Embryonic facial prominence (tissue), 1 donor: Measurements from ENCODE around the gene GUCY1B1.
"Not testable (repeated sequence)": the region's sequence is repeated elsewhere in the genome, so short reads cannot be mapped to it uniquely, and the experiment has no call there.

Source experiments
- DNase-seq: peaks from one replicate; pipeline ENCODE4 v3.0.0-alpha.2; 2016; ENCODE audit errors: extremely low spot score

Gene GUCY1B1

DNA sequence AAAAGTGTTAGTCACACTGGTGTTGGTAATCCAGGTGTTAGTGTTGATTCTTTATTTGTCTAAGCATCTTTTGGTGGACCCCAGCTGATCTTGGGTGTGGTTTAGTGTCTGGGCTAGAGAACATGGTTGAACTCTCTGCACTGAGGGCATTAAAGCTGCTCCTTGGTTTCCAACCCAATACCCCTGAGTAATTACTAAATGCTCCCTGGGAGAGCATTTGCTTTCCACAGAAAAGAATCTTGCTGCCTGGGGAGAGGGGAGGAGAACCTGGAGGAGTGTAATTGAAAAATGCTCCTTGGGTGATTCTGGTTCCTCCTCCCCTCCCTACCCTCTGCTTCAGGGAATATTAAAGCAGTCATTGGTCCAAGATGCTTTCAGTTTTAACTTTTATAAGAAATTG is 3.1 kb downstream of the GUCY1B1 start:
- no peak for DNase-seq

DNA sequence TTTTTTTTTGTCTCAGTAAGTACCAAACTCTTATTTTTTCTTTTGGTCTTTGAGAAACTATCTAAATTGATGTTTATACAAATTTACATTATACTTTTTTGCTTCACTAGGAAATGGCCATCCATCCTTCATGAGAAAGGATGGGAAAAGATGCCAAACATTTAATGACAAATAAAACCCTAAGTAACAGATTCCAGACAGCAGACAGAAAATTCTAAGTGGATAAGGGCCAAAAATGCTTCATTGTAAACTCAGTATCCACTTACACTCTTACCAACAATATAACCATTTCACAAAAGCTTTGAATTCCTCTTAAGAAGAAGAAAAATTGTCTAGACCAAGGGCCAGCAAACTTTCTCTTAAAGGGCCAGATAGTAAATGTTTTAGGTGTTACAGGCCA is 3.5 kb downstream of the GUCY1B1 start:
- DNase-seq: no peak

DNA sequence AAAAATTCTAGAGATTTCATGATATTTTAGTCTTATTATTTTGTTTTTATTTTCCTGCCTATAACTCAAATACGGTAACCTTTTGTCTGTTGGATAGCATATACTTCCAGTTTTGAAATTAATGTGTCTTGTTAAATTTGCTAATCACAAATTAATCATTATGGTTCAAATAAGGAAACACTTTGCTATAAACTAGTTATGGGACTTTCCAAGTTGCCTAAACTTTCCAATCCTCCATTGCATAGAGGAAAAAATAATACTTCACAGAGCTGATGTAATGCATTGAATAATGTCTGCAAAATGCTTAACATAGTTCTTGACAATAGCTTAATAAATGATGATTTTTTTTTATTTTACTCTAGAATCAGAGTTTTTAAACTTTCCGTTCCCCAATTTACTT is 4.7 kb downstream of the GUCY1B1 start:
- no peak for DNase-seq

DNA sequence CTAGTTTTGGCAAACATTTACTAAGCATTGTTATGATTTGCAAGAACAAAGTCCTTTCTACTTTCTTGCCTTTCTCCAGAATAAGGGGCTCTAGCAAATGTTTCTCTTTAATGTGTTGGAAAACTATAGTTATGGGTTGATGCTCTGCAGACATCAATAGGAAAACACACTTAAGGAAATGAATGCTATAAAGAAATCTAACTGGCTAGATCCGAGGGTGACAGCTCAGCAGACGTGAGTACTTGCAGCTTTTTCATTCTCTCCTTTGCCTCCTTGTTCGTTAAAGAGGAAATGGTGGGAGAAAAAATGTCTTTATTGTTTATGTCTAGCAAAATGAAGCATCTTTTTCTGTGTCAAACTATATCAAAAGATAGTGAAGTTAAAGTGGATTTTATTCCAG is 6.3 kb downstream of the GUCY1B1 start:
- DNase-seq: no peak

DNA sequence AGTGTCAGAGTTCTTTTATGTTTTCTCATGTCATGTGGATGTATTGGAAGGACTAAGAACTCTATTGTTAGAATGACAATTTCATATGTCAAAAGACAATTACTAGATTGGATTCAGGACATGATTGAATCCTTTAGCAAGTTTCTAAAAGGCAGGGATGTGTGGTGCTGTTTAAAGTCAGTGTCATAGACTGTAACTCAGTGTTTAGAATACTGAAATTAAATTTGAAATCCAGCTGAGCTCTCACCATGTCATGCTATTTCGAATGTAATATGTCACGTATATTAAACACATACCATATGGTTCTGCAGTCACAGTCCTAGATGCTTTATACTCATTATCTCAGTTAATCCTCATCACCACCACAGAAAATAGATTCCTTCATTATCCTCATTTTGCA is 7.8 kb downstream of the GUCY1B1 start:
- DNase-seq: no peak

DNA sequence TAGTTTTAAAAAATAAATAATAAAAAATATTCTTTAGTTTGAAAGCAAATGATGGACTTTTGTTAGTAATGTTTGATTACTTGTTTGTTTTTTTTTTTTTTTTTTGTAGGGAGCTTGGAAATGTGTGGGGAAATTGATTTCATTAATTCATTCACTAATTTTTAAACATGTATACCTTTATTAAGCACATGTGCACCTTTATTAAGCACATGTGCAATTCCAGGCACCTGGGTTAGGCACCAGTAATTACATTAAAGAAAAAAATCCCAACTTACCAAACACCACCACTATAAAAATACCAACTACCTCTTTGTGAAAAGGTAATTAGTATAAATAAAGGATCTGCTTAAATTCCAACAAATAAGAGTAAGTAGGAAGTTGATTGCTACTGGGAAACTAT is 9.5 kb downstream of the GUCY1B1 start:
- no peak for DNase-seq

DNA sequence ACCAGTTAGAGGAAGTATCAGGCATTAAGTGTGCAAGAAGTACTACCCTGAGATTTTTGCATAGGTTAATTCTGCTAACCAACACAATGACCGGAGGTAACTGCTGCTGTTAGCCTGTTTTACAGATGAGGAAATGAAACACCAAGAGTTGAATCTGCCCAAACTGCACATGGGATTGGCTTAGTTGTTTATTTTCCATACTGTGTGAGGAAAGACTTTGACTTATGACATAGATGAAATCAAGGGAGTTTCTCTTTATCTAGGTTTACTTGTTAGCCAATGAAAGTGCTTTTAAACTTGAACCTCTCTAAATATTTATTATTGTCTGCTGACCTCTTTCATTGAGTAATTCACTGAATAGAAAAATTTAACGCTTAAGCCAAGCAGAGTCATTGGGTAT is 10.3 kb downstream of the GUCY1B1 start:
- DNase-seq: no peak

DNA sequence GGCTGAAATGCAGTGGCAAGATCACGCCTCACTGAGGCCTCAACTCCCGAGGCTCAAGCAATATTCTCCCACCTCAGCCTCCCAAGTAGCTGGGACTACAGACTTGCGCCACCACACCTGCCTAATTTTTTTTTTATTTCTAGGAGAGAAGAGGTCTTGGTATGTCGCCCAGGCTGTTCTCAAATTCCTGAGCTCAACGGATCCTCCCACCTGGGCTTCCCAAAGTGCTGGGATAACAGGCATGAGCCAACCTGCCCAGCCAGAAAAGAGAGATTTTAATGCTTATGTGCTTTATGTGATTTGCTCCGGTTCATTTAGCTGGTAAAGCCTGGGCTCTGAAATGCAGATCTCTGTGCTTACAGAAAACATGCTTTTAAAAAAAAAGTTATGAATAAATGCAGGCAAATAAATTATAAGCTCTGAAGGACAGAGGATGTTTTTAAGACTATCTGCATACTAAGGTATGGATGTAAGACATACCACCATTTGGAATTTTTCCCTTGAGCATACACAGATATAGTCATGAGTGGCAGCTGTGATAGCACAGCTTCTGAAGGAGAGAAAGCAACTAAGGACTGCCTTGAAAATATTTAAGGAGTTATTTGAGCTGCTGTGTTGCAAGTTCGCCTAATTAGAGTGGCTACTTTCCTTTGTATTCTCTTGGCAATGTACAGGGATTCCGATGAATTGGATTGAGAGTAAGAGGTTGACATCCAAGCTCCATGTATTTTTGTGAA is 13.8 kb downstream of the GUCY1B1 start:
- no peak for DNase-seq

DNA sequence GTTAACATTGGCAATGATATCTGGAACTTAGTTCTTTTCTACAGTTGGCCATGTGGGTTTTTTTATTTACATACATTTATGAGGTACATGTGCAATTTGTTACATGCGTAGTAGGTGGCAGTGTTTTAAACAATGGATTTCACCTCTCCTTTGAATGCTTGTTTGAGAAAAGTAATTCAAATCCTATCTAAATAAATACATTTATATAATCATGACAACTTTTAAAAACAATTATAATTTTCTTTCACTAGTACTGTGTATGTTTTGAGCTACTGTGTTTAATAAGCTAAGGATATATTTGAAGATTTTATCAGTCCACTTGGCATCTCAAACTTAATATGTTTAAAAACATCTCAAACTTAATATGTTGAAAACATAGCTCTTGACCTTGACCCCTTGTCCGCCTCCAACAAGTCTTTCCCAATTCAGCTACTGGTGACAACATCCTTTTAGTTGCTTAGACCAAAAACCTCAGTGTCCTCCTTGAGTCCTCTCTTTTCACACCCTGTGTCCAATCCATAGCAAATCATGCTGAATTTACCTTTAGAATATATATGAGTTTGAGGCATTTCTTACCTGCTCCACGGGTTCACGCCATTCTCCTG is 14.5 kb downstream of the GUCY1B1 start:
- DNase-seq: no peak

DNA sequence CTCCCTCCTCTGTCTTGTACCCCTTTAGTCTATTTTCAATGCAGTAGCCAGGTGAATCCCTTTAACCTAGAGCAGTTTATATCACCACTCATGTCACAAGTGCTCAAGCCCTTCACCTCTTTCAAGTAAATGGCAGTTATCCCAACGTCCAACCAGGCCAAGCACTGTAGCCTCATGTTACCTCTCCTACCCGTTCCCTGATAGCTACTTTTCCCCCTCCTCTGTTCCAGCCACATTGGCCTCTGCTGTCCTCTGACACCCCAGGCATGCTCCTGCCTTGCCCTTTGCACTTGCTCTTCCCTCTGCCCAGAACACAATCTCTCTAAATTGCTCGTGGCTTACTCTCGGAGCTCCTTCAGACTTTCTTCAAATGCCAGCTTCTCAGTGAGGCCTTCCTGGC is 15.2 kb downstream of the GUCY1B1 start:
- DNase-seq: no peak

DNA sequence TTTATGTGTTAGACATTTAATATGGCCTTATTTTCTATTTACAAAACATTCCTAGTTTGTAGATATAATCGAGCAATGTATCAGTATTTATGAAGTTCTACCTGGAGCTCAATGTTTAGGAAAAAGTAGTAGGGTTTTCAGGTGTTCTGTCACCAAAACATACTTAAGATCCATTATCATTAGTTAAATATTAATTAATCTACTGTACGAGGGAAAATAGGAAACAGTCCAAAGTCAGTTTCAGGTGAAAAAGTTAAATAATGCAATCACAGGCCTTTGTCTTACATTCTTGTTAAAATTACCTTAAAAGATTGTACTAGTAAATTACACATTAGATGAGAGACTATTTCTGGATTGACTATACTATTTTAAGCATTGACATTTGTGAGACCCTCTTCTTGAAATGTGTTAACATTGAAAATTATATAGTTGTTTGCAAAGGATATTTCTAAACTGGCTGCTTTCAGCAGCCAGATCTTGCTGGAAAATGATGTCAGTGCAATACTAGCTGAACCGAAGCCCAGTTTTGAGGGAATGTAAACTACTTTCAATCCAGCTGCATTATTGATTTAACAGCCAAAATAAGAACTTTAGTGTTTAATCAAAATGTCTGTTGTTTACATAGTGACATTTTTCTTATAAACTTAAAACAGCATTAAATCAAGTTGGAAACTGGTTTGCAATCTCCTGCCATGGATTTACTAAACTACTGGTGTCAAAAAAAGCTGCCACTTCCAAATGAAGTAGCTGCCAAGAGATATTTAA is 19.3 kb downstream of the GUCY1B1 start:
- peak; percentile 42 for DNase-seq

DNA sequence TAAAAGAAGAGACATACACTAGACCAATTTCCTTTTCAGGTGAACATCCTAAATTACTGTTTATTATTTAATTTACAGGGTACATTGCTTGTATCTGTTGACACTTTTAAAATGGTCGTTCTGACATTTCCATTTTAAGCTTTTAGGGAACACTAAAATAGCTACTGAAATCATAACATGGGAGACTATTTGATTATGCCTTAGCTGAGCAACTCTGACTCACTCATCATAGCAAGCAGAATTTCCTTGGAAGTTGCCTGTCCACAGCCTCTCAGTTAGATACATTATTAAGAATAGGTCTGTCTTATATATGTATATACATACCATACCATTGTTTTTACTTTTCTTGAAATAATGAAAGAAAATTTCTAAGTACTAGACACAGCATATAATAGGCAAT is 22.0 kb downstream of the GUCY1B1 start:
- DNase-seq: no peak

DNA sequence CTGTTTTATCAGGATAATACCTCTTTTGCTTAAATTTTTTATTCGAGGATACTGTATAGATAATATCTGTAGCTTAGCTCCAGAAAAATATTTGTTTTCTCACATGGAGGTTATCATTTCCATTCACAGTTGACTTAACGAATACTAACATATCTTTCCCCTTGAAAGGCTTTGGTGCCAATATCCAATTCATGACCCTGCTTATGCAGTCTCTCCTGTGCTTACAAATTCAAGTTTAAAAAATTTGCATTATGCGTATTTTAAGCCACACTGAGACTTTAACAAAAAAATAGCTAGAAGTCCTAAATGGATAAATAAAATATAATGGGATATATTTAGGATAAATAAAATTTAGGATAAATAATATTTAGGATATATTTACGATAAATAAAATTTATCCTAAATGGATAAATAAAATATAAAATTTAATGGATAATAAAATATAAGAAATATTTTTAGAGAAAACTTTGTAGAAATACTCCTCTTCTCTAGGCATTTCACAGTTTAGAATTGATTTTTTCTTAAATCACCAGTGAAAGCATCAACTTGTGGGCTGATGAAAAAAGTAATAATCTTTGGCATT is 22.5 kb downstream of the GUCY1B1 start:
- DNase-seq: no peak

DNA sequence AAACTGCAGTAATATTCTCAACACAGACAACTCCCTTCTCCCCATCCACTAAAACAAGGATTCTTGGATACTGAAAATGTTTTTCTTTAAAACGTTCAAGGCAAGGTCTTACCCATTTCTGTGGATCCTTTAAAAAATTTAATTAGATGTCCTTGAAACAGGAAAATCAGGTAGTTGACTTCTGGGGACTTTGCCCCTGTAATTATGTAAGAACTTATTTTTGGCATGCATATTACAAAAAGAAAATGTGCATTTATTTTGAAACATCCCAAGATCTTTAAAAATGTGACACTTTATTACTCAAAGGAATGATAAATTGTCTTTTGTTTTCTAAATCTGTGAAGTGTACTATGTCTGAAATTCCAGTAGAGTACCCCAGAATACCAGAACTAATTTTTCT is 25.8 kb downstream of the GUCY1B1 start:
- DNase-seq: no peak

DNA sequence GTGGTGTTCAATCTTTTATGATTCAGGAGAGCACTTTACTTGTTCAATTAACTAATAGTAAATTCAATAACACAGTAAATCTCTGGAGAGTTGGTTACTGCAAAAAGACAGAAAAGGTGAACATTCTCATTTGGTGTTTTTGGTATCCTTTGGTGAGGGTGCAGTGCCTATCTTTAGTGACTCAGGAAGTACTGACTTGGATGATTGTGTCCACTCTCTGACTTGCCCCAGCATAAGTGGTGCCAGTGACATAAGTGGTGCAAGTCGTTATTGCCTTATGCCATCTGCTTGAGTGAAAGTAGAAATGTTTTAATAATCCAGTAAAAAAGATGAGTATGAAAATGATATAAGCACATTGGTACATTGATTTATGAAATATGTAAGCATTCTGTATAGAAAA is 27.0 kb downstream of the GUCY1B1 start:
- no peak for DNase-seq

DNA sequence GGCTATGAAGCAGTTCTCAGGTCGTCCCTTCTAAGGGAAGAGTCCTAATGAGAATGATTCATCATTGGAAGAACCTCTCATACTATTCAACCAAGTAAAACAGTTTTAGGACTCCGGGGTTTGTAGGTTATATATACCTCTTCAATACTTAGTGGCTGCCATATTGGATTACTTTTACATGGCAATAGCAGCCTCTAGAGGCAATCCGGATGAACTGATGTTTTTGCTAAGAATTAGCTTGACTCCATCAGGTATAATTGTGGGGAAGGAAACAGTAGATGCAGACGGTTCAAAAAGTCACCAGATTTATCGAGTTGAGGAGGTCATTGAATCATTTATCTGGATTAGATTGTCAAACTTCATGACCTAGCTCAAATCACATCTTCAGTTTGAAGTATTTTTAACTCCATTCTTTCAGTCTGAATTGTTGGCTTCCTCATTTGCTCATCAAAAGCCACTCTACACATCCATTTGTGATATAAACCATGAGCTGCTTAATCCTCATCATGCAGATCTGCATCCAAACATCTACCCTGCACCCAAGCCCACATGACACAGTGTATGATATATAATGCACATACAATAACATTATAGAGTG is 28.4 kb downstream of the GUCY1B1 start:
- no peak for DNase-seq

DNA sequence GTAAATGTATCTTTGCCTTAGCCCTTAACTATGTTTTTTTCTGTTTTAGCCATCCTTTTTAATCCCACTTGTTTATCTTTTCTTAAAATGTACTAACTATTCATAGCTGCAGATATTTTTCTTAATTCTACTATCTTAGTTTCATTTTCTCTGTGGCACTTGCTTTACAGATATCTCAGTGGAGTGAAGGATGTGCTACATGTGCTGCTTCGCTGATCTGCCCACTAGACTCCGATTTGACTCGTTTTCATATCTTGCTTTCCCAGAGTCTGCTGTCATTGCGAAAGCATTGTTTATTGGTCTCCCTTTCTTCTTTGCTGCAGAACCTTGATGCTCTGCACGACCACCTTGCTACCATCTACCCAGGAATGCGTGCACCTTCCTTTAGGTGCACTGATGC is 30.6 kb downstream of the GUCY1B1 start:
- DNase-seq: no peak

DNA sequence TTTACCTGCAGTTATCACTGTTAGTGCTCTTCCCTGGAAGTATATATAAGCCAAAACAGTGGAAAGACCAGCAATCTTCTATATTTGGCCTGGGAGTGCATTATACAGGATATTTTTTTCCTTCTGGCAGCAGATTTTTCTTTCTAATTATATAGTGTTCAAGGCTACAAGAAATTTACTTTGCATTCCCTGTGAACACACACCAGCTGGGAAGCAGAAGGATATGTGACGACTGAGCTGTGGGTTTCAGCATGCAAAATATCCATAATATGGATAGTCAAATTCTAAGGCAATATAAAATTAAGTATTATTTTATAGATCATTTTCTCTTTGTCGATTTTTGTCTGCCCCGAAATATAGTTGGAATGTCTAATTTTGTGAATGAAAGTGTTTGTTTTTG is 31.2 kb downstream of the GUCY1B1 start:
- DNase-seq: no peak

DNA sequence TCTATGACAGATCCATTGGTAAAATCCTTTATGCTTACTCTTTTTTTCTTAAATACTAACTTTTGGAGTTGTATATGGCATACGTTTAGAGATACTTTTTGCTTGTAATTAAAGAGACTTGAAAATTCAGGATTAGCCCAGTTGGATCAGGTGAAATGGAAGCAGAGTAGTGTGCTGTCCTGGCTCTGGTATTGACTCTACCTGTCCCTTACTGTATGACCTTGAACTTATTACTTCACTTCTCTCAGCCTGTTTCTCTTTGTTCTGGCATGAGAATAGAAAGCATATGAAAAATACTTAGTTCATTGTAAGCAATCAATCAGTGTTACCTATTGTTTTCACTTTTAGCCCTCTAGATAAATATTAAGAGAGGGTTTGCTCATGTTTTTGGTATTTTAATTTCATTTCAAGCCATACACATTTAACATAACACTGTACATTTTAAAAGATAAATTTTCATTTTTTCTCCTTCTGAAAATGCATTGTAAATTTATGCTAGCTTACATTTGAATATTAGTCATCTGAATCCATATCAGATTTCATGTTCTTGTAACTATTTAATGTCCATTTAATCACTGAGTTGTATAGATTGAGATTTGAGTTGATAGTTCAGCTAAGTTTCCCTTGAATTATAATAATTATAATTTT is 35.9 kb downstream of the GUCY1B1 start:
- DNase-seq: no peak

DNA sequence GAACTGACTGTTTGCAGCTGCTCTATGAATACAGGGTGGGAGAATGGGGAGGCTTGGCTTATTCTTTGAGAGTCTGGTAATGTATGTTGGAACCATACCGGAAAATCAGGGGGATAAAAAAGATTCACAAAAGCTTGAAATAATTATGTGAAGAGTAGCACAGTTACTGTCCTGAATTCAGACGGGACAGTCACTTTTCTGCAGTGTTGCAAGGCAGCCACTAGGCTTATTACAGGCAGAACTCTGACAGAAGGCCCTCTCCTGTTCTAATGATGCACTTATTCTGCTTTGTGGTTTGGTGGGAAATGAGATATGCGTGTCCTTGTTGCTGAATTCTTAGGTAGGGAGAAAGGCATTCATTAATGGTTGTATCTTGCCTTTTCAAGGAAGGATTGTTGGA is 37.2 kb downstream of the GUCY1B1 start:
- DNase-seq: no peak

DNA sequence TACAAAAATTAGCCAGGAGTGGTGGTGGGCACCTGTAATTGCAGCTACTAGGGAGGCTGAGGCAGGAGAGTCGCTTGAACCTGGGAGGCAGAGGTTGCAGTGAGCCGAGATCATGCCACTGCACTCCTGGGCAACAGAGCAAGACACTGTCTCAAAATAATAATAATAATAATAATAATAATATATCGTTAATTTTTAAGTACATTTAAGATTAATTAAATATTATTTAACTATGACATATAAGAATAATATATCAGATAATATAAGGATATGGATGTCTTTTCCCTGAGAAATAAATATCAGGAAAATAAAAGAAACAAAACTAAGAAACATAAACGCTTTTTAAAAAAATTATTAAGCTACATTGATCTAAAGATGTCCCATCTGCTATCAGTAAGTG is 38.8 kb downstream of the GUCY1B1 start:
- DNase-seq: not testable (repeated sequence)
